Camera-type eye (tissue), 1 donor: ENCODE results near the gene ARHGEF28. TPM values are rescaled to one million over a fixed set of nuclear protein-coding genes. Genes with fewer than 3 reads are reported as not detected.

Experiments
- total RNA-seq: library from RNA; depleted of rRNA; stranded (reverse); fragments of >200 nt; gene quantifications from one replicate; pipeline ENCODE4 v1.2.3, GENCODE V29; 2014

ARHGEF28 gene
- total RNA-seq, result 30.0 TPM

GRCh38 chr5:73625944-73626811 lies at the start of gene ARHGEF28:
Gene ARHGEF28, plus strand, starts transcription at chr5:73626196. Its CDS starts 58,656 bp downstream, at chr5:73684852.

Other genes starting within 250 kb of the ARHGEF28 start
- gene FOXD1, start 177.4 kb upstream of the ARHGEF28 start, total RNA-seq, result 3.8 TPM
- gene BTF3, start 127.8 kb upstream of the ARHGEF28 start, total RNA-seq, result 293 TPM
- 61.4 TPM for gene ANKRA2, start 60.6 kb upstream of the ARHGEF28 start, total RNA-seq
- gene UTP15, start 60.5 kb upstream of the ARHGEF28 start, total RNA-seq, result 39.7 TPM